H1 (cell line): ENCODE data around the gene NAGS. TPM values are rescaled to one million over a fixed set of nuclear protein-coding genes. Genes with fewer than 3 reads are reported as not detected.

Experiments
- CTCF ChIA-PET: fragments of 300-600 bp; sonication (Branson Sonifier 250); formaldehyde crosslinking; loops from one replicate; lab custom pipeline; 2021; ENCODE audit not compliant: partially characterized antibody; lab: Charles Lee
- POLR2A ChIA-PET: fragments of 300-600 bp; sonication (Branson Sonifier 250); formaldehyde crosslinking; loops from one replicate; lab custom pipeline; 2021; ENCODE audit warnings: inconsistent platforms; ENCODE audit not compliant: partially characterized antibody; lab: Charles Lee
- DNase-seq, 2 experiments: peaks; one replicate each; pipeline versions ENCODE4 v3.0.0 to v3.0.0-alpha.2; 2010 to 2022; ENCODE audit warnings: low spot score in 2 of 2, low read depth in 1 of 2, mixed read lengths in 1 of 2
- FAIRE-seq: peaks from 2 replicates; lab custom pipeline; 2011; peaks lifted over from hg19 to GRCh38; lab: Jason Lieb, UNC
- H2AFZ ChIP-seq: 2 replicates; pipeline ENCODE4 v1.8.1; 2012; ENCODE audit warnings: low read length, inconsistent platforms
- H2AK5ac ChIP-seq: 2 replicates; pipeline ENCODE4 v1.6.1; 2013; ENCODE audit warnings: low read depth, low read length
- H2BK120ac ChIP-seq: replicated peaks from 2 replicates; pipeline ENCODE3; 2013; ENCODE audit warnings: low read depth, low read length, inconsistent platforms
- H2BK12ac ChIP-seq: 2 replicates; pipeline ENCODE4 v1.6.1; 2013; ENCODE audit warnings: low read depth, low read length
- H2BK15ac ChIP-seq: 2 replicates; pipeline ENCODE4 v1.6.1; 2013; ENCODE audit warnings: low read length
- H2BK20ac ChIP-seq: 2 replicates; pipeline ENCODE4 v1.6.1; 2013; ENCODE audit warnings: low read length
- H2BK5ac ChIP-seq: 2 replicates; pipeline ENCODE4 v1.6.1; 2013; ENCODE audit warnings: low read depth, low read length
- H3K14ac ChIP-seq: 2 replicates; pipeline ENCODE4 v1.6.1; 2013; ENCODE audit warnings: inconsistent platforms; ENCODE audit not compliant: insufficient read length
- H3K18ac ChIP-seq: 2 replicates; pipeline ENCODE4 v1.6.1; 2013; ENCODE audit warnings: low read length; ENCODE audit errors: extremely low read depth
- H3K23ac ChIP-seq: 2 replicates; pipeline ENCODE4 v1.6.1; 2013; ENCODE audit warnings: inconsistent platforms; ENCODE audit not compliant: insufficient read length
- H3K23me2 ChIP-seq: 2 replicates; pipeline ENCODE4 v1.6.1; 2013; ENCODE audit warnings: low read depth, low read length
- H3K27ac ChIP-seq: 2 replicates; pipeline ENCODE4 v1.6.1; 2011; ENCODE audit warnings: low read depth, low read length, inconsistent platforms
- H3K27me3 ChIP-seq, 4 experiments: replicated peaks in 1 of 4; 1 replicate in 1 of 4; 2 replicates in 3 of 4; pipeline versions ENCODE4 v1.6.1 to v1.8.1; 2011 to 2013; ENCODE audit warnings: low read length in 3 of 4, mild to moderate bottlenecking in 3 of 4, inconsistent platforms in 2 of 4, mixed read lengths in 2 of 4, moderate library complexity in 1 of 4; ENCODE audit not compliant: control insufficient read depth in 3 of 4, insufficient read depth in 3 of 4; ENCODE audit errors: extremely low read depth in 1 of 4
- H3K36me3 ChIP-seq, 4 experiments: 2 replicates each; pipeline versions ENCODE4 v1.6.1 to v1.8.1; 2011 to 2013; ENCODE audit warnings: mild to moderate bottlenecking in 4 of 4, low read length in 3 of 4, moderate library complexity in 2 of 4, control low read depth in 1 of 4, inconsistent platforms in 1 of 4; ENCODE audit not compliant: insufficient read depth in 4 of 4, control insufficient read depth in 2 of 4
- H3K4ac ChIP-seq: replicated peaks from 2 replicates; pipeline ENCODE3; 2013; ENCODE audit warnings: low read length, low read depth, mixed read lengths, inconsistent platforms; ENCODE audit not compliant: insufficient read length
- H3K4me1 ChIP-seq, 4 experiments: replicated peaks in 1 of 4; 1 replicate in 1 of 4; 2 replicates in 3 of 4; pipeline versions ENCODE4 v1.6.1 to v1.8.1; 2011 to 2013; ENCODE audit warnings: low read length in 3 of 4, inconsistent platforms in 2 of 4, mixed read lengths in 1 of 4; ENCODE audit not compliant: insufficient read depth in 4 of 4, control insufficient read depth in 3 of 4
- H3K4me2 ChIP-seq, 2 experiments: 2 replicates each; pipeline versions ENCODE4 v1.6.1 to v1.8.1; 2011 to 2013; ENCODE audit warnings: low read depth in 2 of 2, low read length in 2 of 2, control low read depth in 1 of 2, inconsistent platforms in 1 of 2, mild to moderate bottlenecking in 1 of 2; ENCODE audit not compliant: insufficient read depth in 1 of 2
- H3K4me3 ChIP-seq, 4 experiments: fragments of 200-600, 300-600 bp in 1 of 4; sonication (generic), shearing (Covaris generic), sonication (Bioruptor Twin) in 1 of 4; 2 replicates each; pipeline versions ENCODE4 v1.5.1 to v1.8.1; 2011 to 2016; ENCODE audit warnings: low read length in 4 of 4, low read depth in 3 of 4, control low read depth in 2 of 4, inconsistent platforms in 2 of 4, mild to moderate bottlenecking in 2 of 4, mixed read lengths in 1 of 4, moderate library complexity in 1 of 4; ENCODE audit not compliant: insufficient read depth in 2 of 4; ENCODE audit errors: extremely low read depth in 1 of 4
- H3K56ac ChIP-seq: replicated peaks from 2 replicates; pipeline ENCODE3; 2013; ENCODE audit warnings: low read depth, mild to moderate bottlenecking, mixed read lengths, low read length, inconsistent platforms; ENCODE audit not compliant: insufficient read length
- H3K79me1 ChIP-seq: 2 replicates; pipeline ENCODE4 v1.6.1; 2013; ENCODE audit warnings: low read depth, low read length, control low read depth
- H3K79me2 ChIP-seq, 2 experiments: 2 replicates each; pipeline versions ENCODE4 v1.6.1 to v1.8.1; 2012 to 2013; ENCODE audit warnings: low read length in 2 of 2, mild to moderate bottlenecking in 2 of 2, inconsistent platforms in 1 of 2; ENCODE audit not compliant: insufficient read depth in 2 of 2, control insufficient read depth in 1 of 2
- H3K9ac ChIP-seq, 4 experiments: replicated peaks in 1 of 4; 1 replicate in 1 of 4; 2 replicates in 3 of 4; pipeline versions ENCODE4 v1.6.1 to v1.8.1; 2011 to 2013; ENCODE audit warnings: low read depth in 3 of 4, low read length in 3 of 4, control low read depth in 2 of 4, mild to moderate bottlenecking in 2 of 4, moderate library complexity in 2 of 4, inconsistent platforms in 1 of 4; ENCODE audit errors: extremely low read depth in 1 of 4
- H3K9me3 ChIP-seq, 2 experiments: 2 replicates each; pipeline versions ENCODE4 v1.6.1 to v1.8.1; 2012 to 2013; ENCODE audit warnings: mild to moderate bottlenecking in 2 of 2, moderate library complexity in 2 of 2, control low read depth in 1 of 2, inconsistent platforms in 1 of 2, low read depth in 1 of 2, low read length in 1 of 2, mixed read lengths in 1 of 2; ENCODE audit not compliant: insufficient read depth in 2 of 2
- H4K20me1 ChIP-seq, 2 experiments: replicated peaks in 1 of 2; 2 replicates each; pipeline versions ENCODE3 to v1.8.1; 2011 to 2013; ENCODE audit warnings: inconsistent platforms in 2 of 2, low read length in 2 of 2, mild to moderate bottlenecking in 1 of 2; ENCODE audit not compliant: insufficient read depth in 2 of 2, control insufficient read depth in 1 of 2
- H4K5ac ChIP-seq: 2 replicates; pipeline ENCODE4 v1.6.1; 2013; ENCODE audit warnings: low read length, low read depth, mixed read lengths, inconsistent platforms; ENCODE audit not compliant: insufficient read length
- H4K8ac ChIP-seq: 2 replicates; pipeline ENCODE4 v1.8.0; 2013; ENCODE audit warnings: mild to moderate bottlenecking, moderate library complexity, low read length, inconsistent platforms; ENCODE audit not compliant: insufficient read depth; ENCODE audit errors: extremely low read depth
- H4K91ac ChIP-seq: replicated peaks from 2 replicates; pipeline ENCODE3; 2013; ENCODE audit warnings: low read length, mixed read lengths, inconsistent platforms; ENCODE audit not compliant: insufficient read length
- BACH1 ChIP-seq: IDR thresholded peaks from 2 replicates; pipeline ENCODE4 v1.6.1; 2012; ENCODE audit warnings: low read length, improper control_type of control experiment
- CHD1 ChIP-seq: IDR thresholded peaks from 2 replicates; pipeline ENCODE4 v1.6.1; 2012; ENCODE audit warnings: low read depth, low read length, improper control_type of control experiment
- CHD2 ChIP-seq: IDR thresholded peaks from 2 replicates; pipeline ENCODE4 v1.6.1; 2012; ENCODE audit warnings: low read length, improper control_type of control experiment
- EZH2 ChIP-seq: fragments of 200-600 bp; sonication (generic); IDR thresholded peaks from 2 replicates; pipeline ENCODE4 v1.7.1; 2012; ENCODE audit warnings: low read depth, mild to moderate bottlenecking, moderate library complexity, low read length, inconsistent platforms; ENCODE audit not compliant: severe bottlenecking
- HDAC6 ChIP-seq: IDR thresholded peaks from one replicate; pipeline ENCODE4 v1.7.1; 2012; ENCODE audit warnings: low read depth, mild to moderate bottlenecking, inconsistent platforms, low read length, moderate library complexity
- JUN ChIP-seq: IDR thresholded peaks from 2 replicates; pipeline ENCODE4 v1.6.1; 2011; ENCODE audit warnings: low read depth, mild to moderate bottlenecking, improper control_type of control experiment, low read length
- POLR2AphosphoS5 ChIP-seq: IDR thresholded peaks from 2 replicates; pipeline ENCODE4 v1.6.1; 2011; ENCODE audit warnings: low read depth, low read length
- SIN3A ChIP-seq, 2 experiments: IDR thresholded peaks in 1 of 2; conservative IDR thresholded peaks in 1 of 2; 2 replicates each; pipeline ENCODE4 v1.6.1; 2011 to 2012; ENCODE audit warnings: low read length in 2 of 2, improper control_type of control experiment in 1 of 2, low read depth in 1 of 2, mild to moderate bottlenecking in 1 of 2
- ZNF274 ChIP-seq: IDR thresholded peaks from 2 replicates; pipeline ENCODE4 v1.7.0; 2012; ENCODE audit warnings: low read length, borderline replicate concordance; ENCODE audit errors: extremely low read depth
- WGBS, 2 experiments: shearing (Covaris generic) in 1 of 2; methylation state at CpG; one replicate each; pipeline versions ENCODE4 v1.1.6 to v1.1.7; 2013 to 2015; ENCODE audit warnings: low lambda C conversion rate in 2 of 2, mixed read lengths in 2 of 2, inconsistent platforms in 1 of 2, low coverage in 1 of 2, missing lambda C conversion rate in 1 of 2; ENCODE audit not compliant: insufficient replicate concordance in 2 of 2, insufficient coverage in 1 of 2, insufficient read length in 1 of 2; ENCODE audit errors: extremely low coverage in 1 of 2, missing lambda C conversion rate in 1 of 2; 5-methylcytosine and 5-hydroxymethylcytosine counted together
- polyA plus RNA-seq, 7 experiments: library from polyadenylated mRNA; depleted of rRNA in 3 of 7; stranded (reverse) in 5 of 7; unstranded in 2 of 7; fragments of >200 nt in 5 of 7; fragments of 200-250 nt in 2 of 7; gene quantifications; 1 replicate in 5 of 7; 2 replicates in 1 of 7; 4 replicates in 1 of 7; pipeline versions ENCODE4 v1.2.1 to v1.2.3, GENCODE V29; 2011 to 2013; ENCODE audit warnings: missing spikeins in 2 of 7, mixed read lengths in 2 of 7
- total RNA-seq: library from RNA; stranded (reverse); fragmentation: NEBNext Ultra II Directional; extraction: Animal tissue kit (Norgen Biotek cat#: 25700); gene quantifications from 2 replicates; pipeline ENCODE4 v1.2.1, GENCODE V29; 2021
- TF ChIP-seq, protein P1 (sequence below): IDR thresholded peaks from 2 replicates; pipeline ENCODE4 v1.6.1; 2012; ENCODE audit warnings: inconsistent platforms

NAGS gene
- total and polyA plus RNA-seq, 2 of the 8 experiments (the other 6 are each of a cell fraction or from before 2014, with no cell fraction given): 4.0 to 5.1 TPM

DNA sequence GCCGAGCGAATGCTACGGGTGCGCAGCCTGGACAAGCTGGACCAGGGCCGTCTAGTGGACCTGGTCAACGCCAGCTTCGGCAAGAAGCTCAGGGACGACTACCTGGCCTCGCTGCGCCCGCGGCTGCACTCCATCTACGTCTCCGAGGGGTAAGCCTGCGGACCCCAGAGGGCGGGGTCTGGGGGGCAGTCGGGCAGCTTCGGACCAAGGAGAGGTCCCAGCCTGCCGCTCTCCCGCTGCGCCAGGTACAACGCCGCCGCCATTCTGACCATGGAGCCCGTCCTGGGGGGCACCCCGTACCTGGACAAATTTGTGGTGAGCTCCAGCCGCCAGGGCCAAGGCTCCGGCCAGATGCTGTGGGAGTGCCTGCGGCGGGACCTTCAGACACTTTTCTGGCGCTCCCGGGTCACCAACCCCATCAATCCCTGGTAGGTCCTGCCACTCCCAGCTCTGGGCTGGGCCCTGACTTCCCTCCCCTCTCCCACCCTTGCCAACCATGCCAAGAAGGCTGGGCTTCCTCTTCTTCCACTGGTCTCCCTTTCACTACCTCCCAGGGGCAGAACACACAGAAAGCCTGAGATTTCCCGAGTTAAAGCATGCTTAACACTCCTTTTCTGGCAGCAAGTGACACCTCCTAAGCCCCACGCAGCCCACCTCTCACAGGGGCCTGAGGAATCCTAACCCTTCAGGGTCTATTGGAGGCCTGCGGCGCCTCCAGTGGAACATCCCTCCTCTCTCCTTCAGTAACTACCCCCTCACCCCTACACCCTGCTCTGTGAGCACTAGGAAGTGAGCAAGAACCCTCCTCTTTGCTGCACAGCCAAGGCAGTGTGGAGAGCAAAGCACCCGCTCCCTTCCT, 3.2 kb downstream of the NAGS start:
- no peaks in the 10 kb centered on the region for H3K79me2 ChIP-seq
- peak overlapping the region; percentile 49; the same call in 1 of the 2 replicates for H2BK15ac ChIP-seq
- H3K79me1 ChIP-seq: no peaks in the 10 kb centered on the region; the same call in 1 of the 2 replicates
- H3K27ac ChIP-seq: no peak overlapping the region
- H2BK5ac ChIP-seq: no peak overlapping the region; the same call in 1 of the 2 replicates
- H2BK20ac ChIP-seq: no peak overlapping the region
- H2AK5ac ChIP-seq: 0 out of 2 replicates have a peak overlapping the region, but pooled peaks have one; percentile 30
- H3K27me3 ChIP-seq: peaks cover 0 to 21% (median 17%) of the 10 kb centered on the region in 4 experiments; a peak in 6 of 7 replicates
- H3K4ac ChIP-seq: no peak overlapping the region
- peak overlapping the region; percentile 9; the same call in 1 of the 2 replicates for H3K18ac ChIP-seq
- ChIA-PET POLR2A (interaction anchor here (0.7 to 3.8 kb wide), 14 partner anchors 9 to 67 kb away, joined by 3 to 23 read pairs (median 4); partner anchors contain the start of gene LSM12), CTCF (interaction anchor here (0.7 to 7.2 kb wide), 32 partner anchors 11 to 523 kb away, joined by 3 to 67 read pairs (median 5); partner anchors contain the start of genes PPY and TMUB2)
- no peak overlapping the region for H4K5ac ChIP-seq
- peak overlapping the region; percentile 94 for H3K4me2 ChIP-seq
- H3K4me3 ChIP-seq: peak overlapping the region; percentile 72 to 86 (median 82)
- H3K56ac ChIP-seq: no peak overlapping the region
- no peak overlapping the region for H3K23ac ChIP-seq
- no peak for FAIRE-seq
- H3K23me2 ChIP-seq: peaks cover 32% of the 10 kb centered on the region
- peak overlapping the region in 1 of 4 experiments; percentile 31; a peak in 3 of 7 replicates for H3K9ac ChIP-seq
- H3K36me3 ChIP-seq: peaks cover 0 to 3% (median 1%) of the 10 kb centered on the region in 4 experiments; a peak in 2 of 8 replicates
- WGBS, 2 experiments: 12% methylated on average over 32 of the region's 37 CpGs; no CpG with 5 or more reads in 1 of the 2 experiments
- H4K91ac ChIP-seq: peak overlapping the region; percentile 36
- peak overlapping the region; percentile 43; the same call in 1 of the 2 replicates for H2AFZ ChIP-seq
- H3K4me1 ChIP-seq: peaks cover 0 to 19% (median 13%) of the 10 kb centered on the region in 4 experiments; a peak in 6 of 7 replicates
- no peak overlapping the region for H2BK120ac ChIP-seq
- DNase-seq: peak in 1 of 2 experiments; percentile 49
- no peak overlapping the region; the same call in 1 of the 2 replicates for H2BK12ac ChIP-seq
- no peaks in the 10 kb centered on the region for H3K9me3 ChIP-seq
- H4K8ac ChIP-seq: no peak overlapping the region
- H4K20me1 ChIP-seq: peaks cover 4 to 8% of the 10 kb centered on the region in 2 experiments
- H3K14ac ChIP-seq: no peak overlapping the region
- TF ChIP-seq BACH1: no peak
- TF ChIP-seq JUN: no peak
- TF ChIP-seq, protein P1, sequence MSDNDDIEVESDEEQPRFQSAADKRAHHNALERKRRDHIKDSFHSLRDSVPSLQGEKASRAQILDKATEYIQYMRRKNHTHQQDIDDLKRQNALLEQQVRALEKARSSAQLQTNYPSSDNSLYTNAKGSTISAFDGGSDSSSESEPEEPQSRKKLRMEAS: peak; percentile 33; the same call in 1 of the 2 replicates
- TF ChIP-seq SIN3A (conservative IDR thresholded peaks at IDR 0.05 in 1 of 2, IDR thresholded peaks at IDR 0.05 in 1 of 2; ENCODE audit: low read depth in 1 of 2, low read length in 2 of 2): no peak
- TF ChIP-seq EZH2: no peak
- no peak for TF ChIP-seq HDAC6
- no peak for TF ChIP-seq POLR2AphosphoS5
- TF ChIP-seq CHD2: no peak
- TF ChIP-seq CHD1: no peak
- TF ChIP-seq ZNF274: no peak
